ENCODE data around the gene SIK3.

- TF ChIP-seq CTCF (IDR thresholded peaks at IDR 0.05) (no peak), ZFX (IDR thresholded peaks at IDR 0.05; ENCODE audit: borderline replicate concordance) (no peak)
Measured at GRCh38 chr11:116997071-116997470, 101.2 kb downstream of the SIK3 start.
